ENCODE measurements around the gene ARHGEF19. TPM values are rescaled to one million over a fixed set of nuclear protein-coding genes. Genes with fewer than 3 reads are reported as not detected.

ARHGEF19 gene
- total and polyA plus RNA-seq, 9 of the 15 experiments (the other 6 are each of a cell fraction or from before 2014, with no cell fraction given): 0.73 to 21.0 (median 5.2) TPM

DNA sequence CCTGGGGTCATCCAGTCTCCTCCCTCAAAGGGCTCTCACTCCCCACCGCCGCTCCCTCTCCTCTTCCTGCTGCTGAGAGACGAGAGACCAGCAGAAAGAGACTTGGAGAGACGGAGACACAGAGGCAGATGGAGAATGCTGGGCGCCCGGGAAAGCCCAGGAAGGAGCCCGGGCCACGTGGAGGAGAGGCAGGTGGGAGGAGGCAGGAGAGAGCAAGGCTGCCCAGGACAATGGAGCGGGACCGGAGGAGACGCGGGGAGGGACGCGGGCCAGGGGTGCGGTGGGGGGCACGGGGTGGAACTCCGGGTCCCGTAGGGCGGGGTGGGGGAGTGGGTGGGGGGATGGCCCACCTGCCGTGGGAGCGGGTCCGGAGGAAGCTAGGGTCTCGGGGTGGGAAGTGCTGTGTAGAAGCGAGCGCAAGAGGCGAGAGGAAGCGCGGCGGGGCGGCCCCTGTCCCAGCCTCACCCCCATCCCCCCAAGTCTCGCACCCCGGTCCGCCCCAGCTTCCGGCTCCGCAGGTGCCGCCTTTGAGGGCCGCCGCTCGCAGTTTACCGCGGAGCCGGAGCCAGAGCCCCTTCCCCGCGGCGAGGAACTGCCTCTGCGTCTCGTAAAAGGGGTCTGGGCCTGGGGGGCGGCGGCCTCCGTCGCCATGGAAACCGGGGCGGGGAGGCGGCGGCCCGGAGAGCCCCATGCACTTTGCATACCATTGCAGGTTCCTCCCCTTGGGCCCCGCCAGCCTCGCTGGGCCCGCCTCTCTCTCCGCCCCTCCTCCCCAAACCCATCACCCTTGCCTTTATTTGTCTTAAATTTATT is 44.9 kb downstream of the ARHGEF19 start (continued):
- TF ChIP-seq, protein P1, sequence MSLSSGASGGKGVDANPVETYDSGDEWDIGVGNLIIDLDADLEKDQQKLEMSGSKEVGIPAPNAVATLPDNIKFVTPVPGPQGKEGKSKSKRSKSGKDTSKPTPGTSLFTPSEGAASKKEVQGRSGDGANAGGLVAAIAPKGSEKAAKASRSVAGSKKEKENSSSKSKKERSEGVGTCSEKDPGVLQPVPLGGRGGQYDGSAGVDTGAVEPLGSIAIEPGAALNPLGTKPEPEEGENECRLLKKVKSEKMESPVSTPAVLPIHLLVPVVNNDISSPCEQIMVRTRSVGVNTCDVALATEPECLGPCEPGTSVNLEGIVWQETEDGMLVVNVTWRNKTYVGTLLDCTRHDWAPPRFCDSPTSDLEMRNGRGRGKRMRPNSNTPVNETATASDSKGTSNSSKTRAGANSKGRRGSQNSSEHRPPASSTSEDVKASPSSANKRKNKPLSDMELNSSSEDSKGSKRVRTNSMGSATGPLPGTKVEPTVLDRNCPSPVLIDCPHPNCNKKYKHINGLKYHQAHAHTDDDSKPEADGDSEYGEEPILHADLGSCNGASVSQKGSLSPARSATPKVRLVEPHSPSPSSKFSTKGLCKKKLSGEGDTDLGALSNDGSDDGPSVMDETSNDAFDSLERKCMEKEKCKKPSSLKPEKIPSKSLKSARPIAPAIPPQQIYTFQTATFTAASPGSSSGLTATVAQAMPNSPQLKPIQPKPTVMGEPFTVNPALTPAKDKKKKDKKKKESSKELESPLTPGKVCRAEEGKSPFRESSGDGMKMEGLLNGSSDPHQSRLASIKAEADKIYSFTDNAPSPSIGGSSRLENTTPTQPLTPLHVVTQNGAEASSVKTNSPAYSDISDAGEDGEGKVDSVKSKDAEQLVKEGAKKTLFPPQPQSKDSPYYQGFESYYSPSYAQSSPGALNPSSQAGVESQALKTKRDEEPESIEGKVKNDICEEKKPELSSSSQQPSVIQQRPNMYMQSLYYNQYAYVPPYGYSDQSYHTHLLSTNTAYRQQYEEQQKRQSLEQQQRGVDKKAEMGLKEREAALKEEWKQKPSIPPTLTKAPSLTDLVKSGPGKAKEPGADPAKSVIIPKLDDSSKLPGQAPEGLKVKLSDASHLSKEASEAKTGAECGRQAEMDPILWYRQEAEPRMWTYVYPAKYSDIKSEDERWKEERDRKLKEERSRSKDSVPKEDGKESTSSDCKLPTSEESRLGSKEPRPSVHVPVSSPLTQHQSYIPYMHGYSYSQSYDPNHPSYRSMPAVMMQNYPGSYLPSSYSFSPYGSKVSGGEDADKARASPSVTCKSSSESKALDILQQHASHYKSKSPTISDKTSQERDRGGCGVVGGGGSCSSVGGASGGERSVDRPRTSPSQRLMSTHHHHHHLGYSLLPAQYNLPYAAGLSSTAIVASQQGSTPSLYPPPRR (CRISPR knock-in tag; IDR thresholded peaks at IDR 0.05; ENCODE audit: borderline replicate concordance): no peak
- TF ChIP-seq ZNF583 (CRISPR knock-in tag; IDR thresholded peaks at IDR 0.05) (no peak), FOXA3 (CRISPR knock-in tag; conservative IDR thresholded peaks at IDR 0.05 in 1 of 2, IDR thresholded peaks at IDR 0.05 in 1 of 2) (0 out of 4 replicates have a peak, but pooled peaks of 1 of the 2 experiments have one; percentile 35), GATA2 (CRISPR knock-in tag; IDR thresholded peaks at IDR 0.05) (no peak), POLR3A (IDR thresholded peaks at IDR 0.05; ENCODE audit: borderline replicate concordance, extremely low read depth, insufficient read depth, insufficient read length) (no peak), NFATC3 (IDR thresholded peaks at IDR 0.05) (no peak), TEAD1 (CRISPR knock-in tag; IDR thresholded peaks at IDR 0.05) (0 out of 4 replicates have a peak, but pooled peaks of 1 of the 2 experiments have one; percentile 16), NCOA4 (IDR thresholded peaks at IDR 0.05; ENCODE audit: partially characterized antibody) (no peak), RBM22 (IDR thresholded peaks at IDR 0.05; ENCODE audit: low read depth, low read length, poor library complexity, severe bottlenecking) (peak; percentile 69), SMAD4 (CRISPR knock-in tag; conservative IDR thresholded peaks at IDR 0.05) (peak; percentile 40; the same call in 1 of the 2 replicates), HNRNPK (IDR thresholded peaks at IDR 0.05; ENCODE audit: low read depth, low read length, poor library complexity, severe bottlenecking) (peak; percentile 86), FOXP1 (CRISPR knock-in tag; IDR thresholded peaks at IDR 0.05) (no peak)
- TF ChIP-seq, protein P2, sequence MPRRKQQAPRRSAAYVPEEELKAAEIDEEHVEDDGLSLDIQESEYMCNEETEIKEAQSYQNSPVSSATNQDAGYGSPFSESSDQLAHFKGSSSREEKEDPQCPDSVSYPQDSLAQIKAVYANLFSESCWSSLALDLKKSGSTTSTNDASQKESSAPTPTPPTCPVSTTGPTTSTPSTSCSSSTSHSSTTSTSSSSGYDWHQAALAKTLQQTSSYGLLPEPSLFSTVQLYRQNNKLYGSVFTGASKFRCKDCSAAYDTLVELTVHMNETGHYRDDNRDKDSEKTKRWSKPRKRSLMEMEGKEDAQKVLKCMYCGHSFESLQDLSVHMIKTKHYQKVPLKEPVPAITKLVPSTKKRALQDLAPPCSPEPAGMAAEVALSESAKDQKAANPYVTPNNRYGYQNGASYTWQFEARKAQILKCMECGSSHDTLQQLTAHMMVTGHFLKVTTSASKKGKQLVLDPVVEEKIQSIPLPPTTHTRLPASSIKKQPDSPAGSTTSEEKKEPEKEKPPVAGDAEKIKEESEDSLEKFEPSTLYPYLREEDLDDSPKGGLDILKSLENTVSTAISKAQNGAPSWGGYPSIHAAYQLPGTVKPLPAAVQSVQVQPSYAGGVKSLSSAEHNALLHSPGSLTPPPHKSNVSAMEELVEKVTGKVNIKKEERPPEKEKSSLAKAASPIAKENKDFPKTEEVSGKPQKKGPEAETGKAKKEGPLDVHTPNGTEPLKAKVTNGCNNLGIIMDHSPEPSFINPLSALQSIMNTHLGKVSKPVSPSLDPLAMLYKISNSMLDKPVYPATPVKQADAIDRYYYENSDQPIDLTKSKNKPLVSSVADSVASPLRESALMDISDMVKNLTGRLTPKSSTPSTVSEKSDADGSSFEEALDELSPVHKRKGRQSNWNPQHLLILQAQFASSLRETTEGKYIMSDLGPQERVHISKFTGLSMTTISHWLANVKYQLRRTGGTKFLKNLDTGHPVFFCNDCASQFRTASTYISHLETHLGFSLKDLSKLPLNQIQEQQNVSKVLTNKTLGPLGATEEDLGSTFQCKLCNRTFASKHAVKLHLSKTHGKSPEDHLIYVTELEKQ (CRISPR knock-in tag; IDR thresholded peaks at IDR 0.05): no peak
- TF ChIP-seq, protein P3, sequence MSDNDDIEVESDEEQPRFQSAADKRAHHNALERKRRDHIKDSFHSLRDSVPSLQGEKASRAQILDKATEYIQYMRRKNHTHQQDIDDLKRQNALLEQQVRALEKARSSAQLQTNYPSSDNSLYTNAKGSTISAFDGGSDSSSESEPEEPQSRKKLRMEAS (CRISPR knock-in tag; IDR thresholded peaks at IDR 0.05): peak; percentile 49; the same call in 1 of the 2 replicates
- TF ChIP-seq, protein P4, sequence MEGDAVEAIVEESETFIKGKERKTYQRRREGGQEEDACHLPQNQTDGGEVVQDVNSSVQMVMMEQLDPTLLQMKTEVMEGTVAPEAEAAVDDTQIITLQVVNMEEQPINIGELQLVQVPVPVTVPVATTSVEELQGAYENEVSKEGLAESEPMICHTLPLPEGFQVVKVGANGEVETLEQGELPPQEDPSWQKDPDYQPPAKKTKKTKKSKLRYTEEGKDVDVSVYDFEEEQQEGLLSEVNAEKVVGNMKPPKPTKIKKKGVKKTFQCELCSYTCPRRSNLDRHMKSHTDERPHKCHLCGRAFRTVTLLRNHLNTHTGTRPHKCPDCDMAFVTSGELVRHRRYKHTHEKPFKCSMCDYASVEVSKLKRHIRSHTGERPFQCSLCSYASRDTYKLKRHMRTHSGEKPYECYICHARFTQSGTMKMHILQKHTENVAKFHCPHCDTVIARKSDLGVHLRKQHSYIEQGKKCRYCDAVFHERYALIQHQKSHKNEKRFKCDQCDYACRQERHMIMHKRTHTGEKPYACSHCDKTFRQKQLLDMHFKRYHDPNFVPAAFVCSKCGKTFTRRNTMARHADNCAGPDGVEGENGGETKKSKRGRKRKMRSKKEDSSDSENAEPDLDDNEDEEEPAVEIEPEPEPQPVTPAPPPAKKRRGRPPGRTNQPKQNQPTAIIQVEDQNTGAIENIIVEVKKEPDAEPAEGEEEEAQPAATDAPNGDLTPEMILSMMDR (IDR thresholded peaks at IDR 0.05 in 2 of 3, conservative IDR thresholded peaks at IDR 0.05 in 1 of 3; ENCODE audit: insufficient read depth in 2 of 3, low read depth in 1 of 3, low read length in 3 of 3): no peak

Measured in K562 (cell line).